ENCODE measurements around the gene CAMK4. TPM values are rescaled to one million over a fixed set of nuclear protein-coding genes. Genes with fewer than 3 reads are reported as not detected.

The CAMK4 gene
- total RNA-seq, 1 experiment from 2014 or later = 10.2 TPM

GRCh38 chr5:111229221-111229835 is 5.1 kb downstream of the CAMK4 start:
- Histone ChIP-seq H3K9me3 (ENCODE audit: control insufficient read depth in 1 of 2, insufficient read depth in 1 of 2, low read depth in 1 of 2, low read length in 2 of 2) (no peaks in the 10 kb centered on the region), H3K9me2 (ENCODE audit: insufficient read depth) (no peaks in the 10 kb centered on the region), H3K4me3 (replicated peaks in 1 of 2; ENCODE audit: low read depth in 1 of 2, low read length in 2 of 2) (no peak overlapping the region), H3K79me2 (ENCODE audit: insufficient read depth, low read length) (no peaks in the 10 kb centered on the region), H3K27ac (ENCODE audit: low read depth, low read length) (no peak overlapping the region), H3K36me3 (ENCODE audit: control insufficient read depth in 1 of 2, insufficient read depth in 2 of 2, low read length in 2 of 2) (no peaks in the 10 kb centered on the region), H3K4me1 (ENCODE audit: control insufficient read depth in 1 of 2, insufficient read depth in 2 of 2, low read length in 2 of 2) (peaks cover 0 to 10% of the 10 kb centered on the region in 2 experiments; a peak in 2 of 4 replicates), H4K20me1 (ENCODE audit: insufficient read depth) (no peaks in the 10 kb centered on the region), H3K27me3 (ENCODE audit: insufficient read depth, low read length) (peaks cover 14% of the 10 kb centered on the region), H2AFZ (ENCODE audit: low read depth, low read length, poor library complexity, severe bottlenecking) (no peak overlapping the region), H3K4me2 (ENCODE audit: low read length) (no peak overlapping the region), H3K9ac (ENCODE audit: low read length) (no peak overlapping the region)
- RAD21 ChIA-PET (ENCODE audit: low non-redundant PET in 1 of 2, low total read pairs in 2 of 2, uncharacterized antibody in 2 of 2, unreplicated experiment in 2 of 2) = no interaction called here
- ATAC-seq (no peak), DNase-seq (ENCODE audit: low read depth, low spot score) (no peak)
- BruUV-seq (replicated peaks) = no TSS peak
- TF ChIP-seq REST (IDR thresholded peaks at IDR 0.05; ENCODE audit: low read depth) = no peak
- TF ChIP-seq TCF7L2 (IDR thresholded peaks at IDR 0.05; ENCODE audit: borderline replicate concordance, extremely low read depth, insufficient read depth, insufficient read length) = no peak
- TF ChIP-seq ATF3 (IDR thresholded peaks at IDR 0.05) = no peak
- no peak for TF ChIP-seq JUND (IDR thresholded peaks at IDR 0.05)
- CTCF ChIA-PET = no interaction called here
- intact Hi-C loops (cut with micrococcal nuclease) = no loop called here
- POLR2A ChIA-PET = no interaction called here

Measured in HCT116 (cell line).